K562 (cell line): Measurements from ENCODE around the gene ATP6V1G2. TPM values are rescaled to one million over a fixed set of nuclear protein-coding genes. Genes with fewer than 3 reads are reported as not detected.
A peak's percentile ranks its signal among the peaks of the same experiment; 100 is the strongest.

Experiments
- ARID3A ChIP-seq: IDR thresholded peaks from 2 replicates; pipeline ENCODE4 v1.6.1; 2012; ENCODE audit warnings: low read depth, low read length, improper control_type of control experiment, borderline replicate concordance
- CEBPG ChIP-seq, 3 experiments: fragments of 200-800 bp in 1 of 3; sonication (Bioruptor generic) in 1 of 3; sonication (generic) in 1 of 3; formaldehyde crosslinking in 1 of 3; IDR thresholded peaks in 2 of 3; conservative IDR thresholded peaks in 1 of 3; 2 replicates each; pipeline versions ENCODE4 v1.6.1 to v1.8.0; 2016 to 2022; ENCODE audit warnings: missing compliant biosample characterization in 2 of 3, missing genetic modification characterization in 2 of 3, mild to moderate bottlenecking in 1 of 3, missing genetic modification reagents in 1 of 3
- E2F4 ChIP-seq: sonication (generic); formaldehyde crosslinking; IDR thresholded peaks from 2 replicates; pipeline ENCODE4 v1.8.0; 2022; ENCODE audit warnings: mild to moderate bottlenecking, low read depth, missing genetic modification reagents
- ELF1 ChIP-seq: fragments of 200-800 bp; sonication (Bioruptor generic); IDR thresholded peaks from 2 replicates; pipeline ENCODE4 v1.6.1; 2016; ENCODE audit warnings: missing genetic modification characterization, missing compliant biosample characterization
- ERF ChIP-seq: fragments of 450-650 bp; formaldehyde crosslinking; IDR thresholded peaks from 2 replicates; pipeline ENCODE4 v1.4.0; 2020; ENCODE audit warnings: mild to moderate bottlenecking, mixed read lengths
- FIP1L1 ChIP-seq: fragments of 200-400 bp; formaldehyde crosslinking; IDR thresholded peaks from 2 replicates; pipeline ENCODE4 v1.6.1; 2018; ENCODE audit warnings: mild to moderate bottlenecking, low read depth, low read length; ENCODE audit not compliant: poor library complexity, severe bottlenecking
- FOSL1 ChIP-seq: fragments of 200-800 bp; sonication (Bioruptor generic); conservative IDR thresholded peaks from 2 replicates; pipeline ENCODE4 v1.6.1; 2016; ENCODE audit warnings: missing genetic modification characterization, missing compliant biosample characterization
- GABPB2 ChIP-seq: fragments of 250-450 bp; sonication (Bioruptor Pico); conservative IDR thresholded peaks from 2 replicates; pipeline ENCODE4 v1.5.1; 2021; ENCODE audit warnings: mild to moderate bottlenecking
- GATAD2A ChIP-seq: fragments of 450-650 bp; IDR thresholded peaks from 2 replicates; pipeline ENCODE4 v1.6.1; 2017
- HDAC6 ChIP-seq: IDR thresholded peaks from 2 replicates; pipeline ENCODE4 v1.6.1; 2012; ENCODE audit warnings: low read depth, mild to moderate bottlenecking, control low read depth, inconsistent platforms, low read length, moderate library complexity
- HDGF ChIP-seq: fragments of 450-650 bp; IDR thresholded peaks from 2 replicates; pipeline ENCODE4 v1.6.1; 2016
- HEY1 ChIP-seq: fragments of 250-450 bp; sonication (Bioruptor Pico); IDR thresholded peaks from 2 replicates; pipeline ENCODE4 v1.5.0; 2020; ENCODE audit warnings: mild to moderate bottlenecking, moderate library complexity, borderline replicate concordance
- MAZ ChIP-seq, 2 experiments: fragments of 450-650 bp in 1 of 2; sonication (generic) in 1 of 2; formaldehyde crosslinking; IDR thresholded peaks in 1 of 2; conservative IDR thresholded peaks in 1 of 2; 2 replicates each; pipeline versions ENCODE4 v1.4.0 to v1.5.0; 2020; ENCODE audit warnings: mild to moderate bottlenecking in 1 of 2, missing genetic modification reagents in 1 of 2
- SETDB1 ChIP-seq: IDR thresholded peaks from one replicate; pipeline ENCODE4 v1.6.1; 2012; ENCODE audit warnings: low read length, control low read depth, inconsistent platforms
- SIN3B ChIP-seq: fragments of 450-650 bp; IDR thresholded peaks from 2 replicates; pipeline ENCODE4 v1.6.1; 2017; ENCODE audit warnings: low read depth, mild to moderate bottlenecking, moderate library complexity
- TCF7 ChIP-seq: sonication (generic); IDR thresholded peaks from 2 replicates; pipeline ENCODE4 v1.6.1; 2016; ENCODE audit warnings: antibody characterized with exemption, borderline replicate concordance
- ZEB2 ChIP-seq: fragments of 450-650 bp; IDR thresholded peaks from 2 replicates; pipeline ENCODE4 v1.6.1; 2016
- ZNF23 ChIP-seq: fragments of 250-450 bp; sonication (Bioruptor Pico); IDR thresholded peaks from 2 replicates; pipeline ENCODE4 v1.4.0; 2020; ENCODE audit warnings: mild to moderate bottlenecking
- ZSCAN32 ChIP-seq: fragments of 450-650 bp; formaldehyde crosslinking; IDR thresholded peaks from 2 replicates; pipeline ENCODE4 v1.4.0; 2020; ENCODE audit warnings: mild to moderate bottlenecking, moderate library complexity
- polyA plus RNA-seq, 8 experiments: library from polyadenylated mRNA; depleted of rRNA in 4 of 8; stranded (reverse) in 5 of 8; unstranded in 3 of 8; fragments of >200 nt; fragmentation: Nextera tagmentation in 2 of 8; fragmentation: Illumina TruSeq in 1 of 8; extraction: Ambion mirVana in 2 of 8; extraction: Trizol in 1 of 8; gene quantifications; 2 replicates each; pipeline versions ENCODE4 v1.2.1 to v1.2.3, GENCODE V29; 2011 to 2014; ENCODE audit warnings: inconsistent platforms in 1 of 8, missing spikeins in 1 of 8
- total RNA-seq, 7 experiments: library from RNA; depleted of rRNA in 6 of 7; stranded (reverse); fragments of >200 nt in 6 of 7; fragmentation: Illumina TruSeq in 2 of 7; extraction: Trizol in 2 of 7; gene quantifications; 2 replicates each; pipeline versions ENCODE4 v1.2.1 to v1.2.3, GENCODE V29; 2011 to 2021; ENCODE audit warnings: low replicate concordance in 1 of 7
- TF ChIP-seq, protein P1 (sequence below): fragments of 250-450 bp; sonication (Bioruptor Pico); IDR thresholded peaks from 2 replicates; pipeline ENCODE4 v1.8.0; 2022; ENCODE audit warnings: moderate library complexity, mild to moderate bottlenecking, inconsistent platforms
- TF ChIP-seq, protein P2 (sequence below): fragments of 250-450 bp; sonication (Bioruptor Pico); IDR thresholded peaks from 2 replicates; pipeline ENCODE4 v1.6.1; 2021; ENCODE audit warnings: mild to moderate bottlenecking

Gene ATP6V1G2
- total and polyA plus RNA-seq, 9 of the 15 experiments (the other 6 are each of a cell fraction or from before 2014, with no cell fraction given) = 0.14 to 1.5 (median 0.33) TPM

DNA sequence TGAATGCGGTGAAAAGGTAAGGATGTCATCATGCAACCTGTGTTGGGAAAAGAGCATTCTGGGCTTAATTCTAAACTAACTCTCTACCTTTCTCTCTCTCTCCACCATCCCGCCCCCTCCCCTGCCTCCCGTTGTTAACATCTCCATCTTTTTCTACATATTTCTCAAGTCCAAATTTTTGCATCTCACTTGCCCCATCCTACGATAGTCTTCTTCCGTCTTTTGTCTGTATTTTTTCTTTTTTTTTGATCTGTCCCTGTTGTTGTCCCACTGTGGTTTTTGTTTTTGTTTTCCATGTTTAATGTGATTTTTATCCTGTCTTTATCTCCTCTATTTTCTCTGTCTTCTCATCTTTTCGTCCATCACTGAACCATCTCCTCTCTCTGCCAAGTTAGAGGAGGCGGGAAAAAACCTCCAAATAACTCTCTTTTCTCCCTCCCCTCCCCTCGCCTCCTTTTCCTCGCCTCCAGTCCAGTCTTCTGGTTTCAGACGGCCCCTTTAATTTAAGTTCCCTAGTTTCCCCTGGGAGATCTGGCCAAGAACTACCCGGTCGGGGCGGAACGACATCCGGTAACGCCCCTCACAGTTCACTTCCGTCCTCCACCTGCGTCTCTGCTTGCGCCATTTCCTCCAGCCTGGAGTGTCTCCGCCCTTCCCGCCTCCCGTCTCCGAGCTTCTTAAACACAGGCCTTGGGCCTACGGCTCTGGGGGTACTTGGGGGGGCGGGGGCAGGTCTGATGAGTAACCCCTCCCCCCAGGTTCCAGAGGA, 734 bp upstream of the ATP6V1G2 start, which contains the start of gene NFKBIL1 (continued):
- TF ChIP-seq ARID3A = 0 out of 2 replicates have a peak, but pooled peaks have one; percentile 38
- peak; percentile 54; the same call in 1 of the 2 replicates for TF ChIP-seq SIN3B
- TF ChIP-seq, protein P1, sequence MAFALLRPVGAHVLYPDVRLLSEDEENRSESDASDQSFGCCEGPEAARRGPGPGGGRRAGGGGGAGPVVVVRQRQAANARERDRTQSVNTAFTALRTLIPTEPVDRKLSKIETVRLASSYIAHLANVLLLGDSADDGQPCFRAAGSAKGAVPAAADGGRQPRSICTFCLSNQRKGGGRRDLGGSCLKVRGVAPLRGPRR (CRISPR knock-in tag) = no peak
- TF ChIP-seq E2F4 (CRISPR knock-in tag) = no peak
- no peak for TF ChIP-seq FIP1L1
- TF ChIP-seq ZNF23 (CRISPR knock-in tag) = no peak
- TF ChIP-seq TCF7 = 0 out of 2 replicates have a peak, but pooled peaks have one; percentile 26
- TF ChIP-seq HEY1 (CRISPR knock-in tag) = no peak
- TF ChIP-seq, protein P2, sequence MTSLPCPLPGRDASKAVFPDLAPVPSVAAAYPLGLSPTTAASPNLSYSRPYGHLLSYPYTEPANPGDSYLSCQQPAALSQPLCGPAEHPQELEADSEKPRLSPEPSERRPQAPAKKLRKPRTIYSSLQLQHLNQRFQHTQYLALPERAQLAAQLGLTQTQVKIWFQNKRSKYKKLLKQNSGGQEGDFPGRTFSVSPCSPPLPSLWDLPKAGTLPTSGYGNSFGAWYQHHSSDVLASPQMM (CRISPR knock-in tag) = no peak
- no peak for TF ChIP-seq ZSCAN32 (CRISPR knock-in tag)
- TF ChIP-seq HDAC6 = no peak
- no peak for TF ChIP-seq ERF
- peak; percentile 67; the same call in 1 of the 2 replicates for TF ChIP-seq HDGF
- peak; percentile 99 for TF ChIP-seq ZEB2
- peak; percentile 15; the same call in 1 of the 2 replicates for TF ChIP-seq FOSL1
- no peak for TF ChIP-seq GABPB2
- no peak for TF ChIP-seq SETDB1
- no peak; the same call in 1 of the 2 replicates for TF ChIP-seq GATAD2A
- TF ChIP-seq MAZ (CRISPR knock-in tag; conservative IDR thresholded peaks at IDR 0.05 in 1 of 2, IDR thresholded peaks at IDR 0.05 in 1 of 2) = peak in 1 of 2 experiments; percentile 85
- TF ChIP-seq ELF1 = peak; percentile 96
- peak; percentile 83; the same call in 1 of the 2 replicates for TF ChIP-seq CEBPG (CRISPR knock-in tag; IDR thresholded peaks at IDR 0.05)
- peak; percentile 39 to 73; a peak in 2 of 4 replicates for TF ChIP-seq CEBPG (tag; conservative IDR thresholded peaks at IDR 0.05 in 1 of 2, IDR thresholded peaks at IDR 0.05 in 1 of 2)
